Skeletal muscle satellite cell (primary cell): ENCODE measurements around the gene LRP10.
"Not testable (repeated sequence)": the region's sequence is repeated elsewhere in the genome, so short reads cannot be mapped to it uniquely, and the experiment has no call there.

Experiments
- H3K27me3 ChIP-seq: 2 replicates; pipeline ENCODE4 v1.7.0; 2013; ENCODE audit warnings: low read length; ENCODE audit not compliant: control insufficient read depth, insufficient read depth
- H3K36me3 ChIP-seq: 2 replicates; pipeline ENCODE4 v1.7.0; 2013; ENCODE audit warnings: mild to moderate bottlenecking, control low read depth, low read length; ENCODE audit not compliant: insufficient read depth
- H3K4me1 ChIP-seq: 2 replicates; pipeline ENCODE4 v1.7.0; 2013; ENCODE audit warnings: low read length; ENCODE audit not compliant: control insufficient read depth, insufficient read depth
- H3K4me2 ChIP-seq: 2 replicates; pipeline ENCODE4 v1.7.0; 2013; ENCODE audit warnings: mild to moderate bottlenecking, low read length
- H3K4me3 ChIP-seq: 2 replicates; pipeline ENCODE4 v1.7.0; 2013; ENCODE audit warnings: low read length
- H3K9ac ChIP-seq: 2 replicates; pipeline ENCODE4 v1.7.0; 2013; ENCODE audit warnings: mild to moderate bottlenecking, low read depth, low read length, moderate library complexity
- H3K9me3 ChIP-seq: replicated peaks from 2 replicates; pipeline ENCODE4 v1.7.0; 2013; ENCODE audit warnings: mild to moderate bottlenecking, control low read depth, low read length

Gene LRP10

DNA sequence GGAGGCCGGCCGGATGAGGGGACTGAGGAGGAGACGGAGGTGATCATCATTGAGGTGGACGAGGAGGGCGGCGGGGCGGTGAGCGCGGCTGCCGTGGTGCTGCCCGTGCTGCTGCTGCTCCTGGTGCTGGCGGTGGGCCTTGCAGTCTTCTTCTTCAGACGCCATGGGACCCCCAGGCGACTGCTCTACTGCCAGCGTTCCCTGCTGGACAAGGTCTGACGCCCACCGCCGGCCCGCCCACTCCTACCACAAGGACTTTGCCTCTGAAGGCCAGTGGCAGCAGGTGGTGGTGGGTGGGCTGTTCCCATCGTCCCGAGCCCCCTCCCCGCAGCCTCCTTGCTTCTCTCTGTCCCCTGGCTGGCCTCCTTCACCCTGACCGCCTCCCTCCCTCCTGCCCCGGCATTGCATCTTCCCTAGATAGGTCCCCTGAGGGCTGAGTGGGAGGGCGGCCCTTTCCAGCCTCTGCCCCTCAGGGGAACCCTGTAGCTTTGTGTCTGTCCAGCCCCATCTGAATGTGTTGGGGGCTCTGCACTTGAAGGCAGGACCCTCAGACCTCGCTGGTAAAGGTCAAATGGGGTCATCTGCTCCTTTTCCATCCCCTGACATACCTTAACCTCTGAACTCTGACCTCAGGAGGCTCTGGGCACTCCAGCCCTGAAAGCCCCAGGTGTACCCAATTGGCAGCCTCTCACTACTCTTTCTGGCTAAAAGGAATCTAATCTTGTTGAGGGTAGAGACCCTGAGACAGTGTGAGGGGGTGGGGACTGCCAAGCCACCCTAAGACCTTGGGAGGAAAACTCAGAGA, 25.5 kb upstream of the LRP10 start:
- Histone ChIP-seq H3K9ac (peak overlapping the region; percentile 42), H3K4me1 (peaks cover 49% of the 10 kb centered on the region), H3K4me2 (no peak overlapping the region), H3K9me3 (no peaks in the 10 kb centered on the region), H3K27me3 (no peaks in the 10 kb centered on the region), H3K4me3 (no peak overlapping the region), H3K36me3 (peaks cover 61% of the 10 kb centered on the region)

DNA sequence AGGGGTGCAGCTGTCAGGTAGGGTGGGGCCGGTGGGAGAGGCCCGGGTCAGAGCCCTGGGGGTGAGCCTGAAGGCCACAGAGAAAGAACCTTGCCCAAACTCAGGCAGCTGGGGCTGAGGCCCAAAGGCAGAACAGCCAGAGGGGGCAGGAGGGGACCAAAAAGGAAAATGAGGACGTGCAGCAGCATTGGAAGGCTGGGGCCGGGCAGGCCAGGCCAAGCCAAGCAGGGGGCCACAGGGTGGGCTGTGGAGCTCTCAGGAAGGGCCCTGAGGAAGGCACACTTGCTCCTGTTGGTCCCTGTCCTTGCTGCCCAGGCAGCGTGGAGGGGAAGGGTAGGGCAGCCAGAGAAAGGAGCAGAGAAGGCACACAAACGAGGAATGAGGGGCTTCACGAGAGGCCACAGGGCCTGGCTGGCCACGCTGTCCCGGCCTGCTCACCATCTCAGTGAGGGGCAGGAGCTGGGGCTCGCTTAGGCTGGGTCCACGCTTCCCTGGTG, 24.7 kb upstream of the LRP10 start:
- Histone ChIP-seq H3K36me3 (peaks cover 53% of the 10 kb centered on the region), H3K9ac (peak overlapping the region; percentile 42), H3K4me2 (no peak overlapping the region), H3K9me3 (no peaks in the 10 kb centered on the region), H3K4me3 (no peak overlapping the region), H3K4me1 (peaks cover 57% of the 10 kb centered on the region), H3K27me3 (no peaks in the 10 kb centered on the region)

DNA sequence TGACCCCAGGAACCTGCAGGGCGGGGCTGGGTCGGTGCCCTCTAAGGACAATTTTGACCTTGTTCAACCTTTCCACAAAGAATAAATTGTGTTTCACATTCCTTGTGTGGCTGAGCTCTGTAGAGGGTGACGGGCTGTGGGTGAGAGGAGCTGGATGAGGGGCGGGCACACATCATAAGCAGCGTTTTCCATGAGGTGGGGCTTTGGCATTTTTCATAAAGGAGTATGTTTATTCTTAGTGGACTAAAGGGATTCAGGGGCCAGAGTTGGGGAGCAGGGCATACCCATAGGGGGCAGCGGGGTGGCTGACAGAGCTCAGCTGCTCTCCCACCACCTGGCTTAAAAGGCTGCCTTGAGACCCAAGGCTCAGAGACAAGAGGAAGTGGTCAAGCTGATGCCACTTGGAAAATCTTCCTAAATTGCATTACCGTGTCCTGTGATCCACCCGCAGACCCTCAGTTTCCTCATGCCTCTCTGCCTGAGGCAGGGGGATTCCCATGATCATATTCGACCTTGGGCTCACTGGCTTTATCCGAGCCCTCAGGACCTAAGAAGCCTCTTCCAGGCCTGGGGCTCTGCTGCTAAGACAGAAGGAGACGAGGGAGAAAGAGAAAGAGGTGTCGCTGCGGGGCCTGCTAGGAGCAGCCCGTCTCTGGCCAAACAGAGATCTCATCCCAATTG, 23.7 kb upstream of the LRP10 start:
- Histone ChIP-seq H3K9me3 (no peaks in the 10 kb centered on the region), H3K36me3 (peaks cover 43% of the 10 kb centered on the region), H3K9ac (peak overlapping the region; percentile 76), H3K4me1 (peaks cover 67% of the 10 kb centered on the region), H3K4me3 (peak overlapping the region; percentile 13), H3K4me2 (peak overlapping the region; percentile 55), H3K27me3 (no peaks in the 10 kb centered on the region)

DNA sequence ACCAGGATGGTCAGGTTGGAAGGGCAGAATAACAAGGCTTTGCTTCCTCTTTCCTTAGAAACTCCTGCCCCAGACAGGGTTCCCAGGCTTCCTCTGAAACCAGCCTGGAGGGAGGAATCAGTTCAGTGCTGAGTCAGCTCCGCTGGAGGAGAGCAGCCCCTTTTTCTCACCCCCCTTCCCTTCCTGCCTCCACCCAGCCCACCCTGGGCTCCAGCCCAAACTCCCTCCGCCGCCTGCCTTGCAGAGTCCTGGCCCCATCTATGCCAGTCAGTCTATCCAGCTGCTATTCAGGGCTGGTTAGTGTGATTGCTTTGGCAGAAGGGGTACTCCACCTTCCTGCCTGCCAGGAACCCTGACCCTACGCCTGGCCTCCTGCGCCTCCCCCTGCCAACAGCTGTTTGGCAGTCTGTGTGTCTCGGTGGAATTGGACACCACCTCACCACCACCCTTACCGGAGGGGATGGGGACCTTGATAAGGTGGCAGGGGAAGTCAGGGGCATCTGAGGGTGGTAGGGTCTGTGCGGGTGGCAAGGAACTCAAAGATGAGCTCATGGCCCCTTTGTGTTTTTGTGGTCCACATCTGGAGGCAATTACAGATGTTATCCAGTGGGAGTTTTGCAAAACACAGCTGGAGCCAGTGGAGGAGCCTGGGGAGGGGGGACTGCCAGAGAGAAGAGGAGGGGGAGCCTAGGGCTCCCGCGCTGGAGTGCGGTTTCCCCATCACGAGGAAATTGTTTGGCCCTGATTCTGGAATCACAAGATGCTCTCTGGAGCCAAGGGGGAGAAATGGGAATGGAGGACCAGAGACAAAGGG, 23.0 kb upstream of the LRP10 start:
- peaks cover 36% of the 10 kb centered on the region for H3K36me3 ChIP-seq
- H3K4me2 ChIP-seq, result peak overlapping the region; percentile 55
- peak overlapping the region; percentile 13 for H3K4me3 ChIP-seq
- no peaks in the 10 kb centered on the region for H3K9me3 ChIP-seq
- peak overlapping the region; percentile 76 for H3K9ac ChIP-seq
- H3K27me3 ChIP-seq, result no peaks in the 10 kb centered on the region
- peaks cover 72% of the 10 kb centered on the region for H3K4me1 ChIP-seq

DNA sequence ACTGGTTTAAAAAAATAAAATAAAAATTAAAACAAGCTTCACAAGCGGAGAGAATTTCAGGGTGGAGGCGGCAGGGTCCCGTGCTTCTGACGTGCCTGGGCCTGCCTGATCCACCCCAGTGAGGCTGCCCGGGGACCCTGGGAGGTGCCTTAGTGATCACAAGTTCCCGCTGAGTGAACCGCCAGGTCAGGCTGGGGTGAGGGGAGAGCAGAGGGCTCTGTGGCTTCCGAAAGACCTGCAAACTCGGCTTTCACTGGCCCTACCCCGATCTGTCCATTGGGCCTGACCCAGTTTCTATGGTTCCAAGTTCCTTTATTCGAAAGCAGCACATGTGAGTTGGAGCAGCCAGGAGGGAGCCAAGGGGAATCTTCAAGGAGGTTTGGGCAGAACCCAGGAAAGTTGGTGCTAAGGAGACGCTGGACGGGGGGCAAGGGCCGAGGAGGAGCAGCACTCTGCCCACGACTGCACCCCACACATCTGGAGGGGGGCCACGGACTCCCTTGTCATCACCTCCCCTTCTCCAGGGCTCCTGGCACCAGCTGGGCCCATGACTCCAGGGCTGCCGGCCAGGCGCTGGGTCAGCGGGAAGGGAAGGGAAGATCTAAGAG, 22.2 kb upstream of the LRP10 start:
- Histone ChIP-seq H3K9ac (peak overlapping the region; percentile 76), H3K4me1 (peaks cover 72% of the 10 kb centered on the region)

DNA sequence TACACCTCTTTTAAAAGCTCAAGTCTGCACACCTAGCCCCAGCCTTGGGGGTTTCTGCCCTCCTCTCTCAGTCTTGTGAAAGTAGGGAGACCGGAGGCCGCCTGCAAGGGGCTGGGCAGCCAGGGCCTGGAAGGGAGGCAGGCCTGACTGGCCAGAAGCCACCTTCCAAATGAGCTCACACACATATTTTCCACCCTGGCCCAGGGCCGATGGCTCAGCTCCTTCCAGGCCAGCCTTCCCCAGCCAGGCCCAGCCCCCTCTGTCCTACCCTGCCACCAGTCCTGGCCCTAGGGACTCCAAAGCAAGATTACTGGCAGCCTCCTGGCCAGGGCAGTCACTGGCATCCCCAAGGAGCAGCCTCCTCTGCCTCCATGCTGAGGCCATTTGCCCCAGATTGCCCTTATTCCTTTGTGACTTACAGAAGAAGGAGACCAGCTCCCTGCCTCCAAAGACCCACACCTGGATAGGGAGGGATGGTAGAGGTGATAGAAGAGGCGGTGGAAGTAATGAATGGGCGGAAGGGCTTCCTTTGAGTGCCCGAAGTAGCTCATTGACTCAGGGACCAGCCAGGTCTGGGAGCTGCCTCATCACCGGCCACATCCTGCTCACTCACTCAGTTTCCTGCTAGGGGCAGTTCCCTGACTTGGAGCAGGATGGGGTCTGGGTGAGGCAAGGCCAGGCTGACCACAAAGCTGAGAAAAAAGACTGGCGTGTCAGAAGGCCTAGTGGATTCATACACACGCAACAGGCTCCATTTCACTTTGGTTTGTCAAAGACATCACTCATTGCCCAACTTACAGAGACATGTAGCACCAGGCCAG, 20.4 kb upstream of the LRP10 start:
- Histone ChIP-seq H3K9ac (peak overlapping the region; percentile 88), H3K4me2 (peak overlapping the region; percentile 80), H3K4me3 (peak overlapping the region; percentile 58), H3K9me3 (no peaks in the 10 kb centered on the region), H3K27me3 (no peaks in the 10 kb centered on the region), H3K36me3 (peaks cover 14% of the 10 kb centered on the region), H3K4me1 (peaks cover 68% of the 10 kb centered on the region)

More for the DNA sequence above, 22.2 kb upstream of the LRP10 start:
- peak overlapping the region; percentile 55 for H3K4me2 ChIP-seq
- H3K36me3 ChIP-seq, result peaks cover 31% of the 10 kb centered on the region
- no peaks in the 10 kb centered on the region for H3K9me3 ChIP-seq
- H3K27me3 ChIP-seq, result no peaks in the 10 kb centered on the region
- no peak overlapping the region for H3K4me3 ChIP-seq

DNA sequence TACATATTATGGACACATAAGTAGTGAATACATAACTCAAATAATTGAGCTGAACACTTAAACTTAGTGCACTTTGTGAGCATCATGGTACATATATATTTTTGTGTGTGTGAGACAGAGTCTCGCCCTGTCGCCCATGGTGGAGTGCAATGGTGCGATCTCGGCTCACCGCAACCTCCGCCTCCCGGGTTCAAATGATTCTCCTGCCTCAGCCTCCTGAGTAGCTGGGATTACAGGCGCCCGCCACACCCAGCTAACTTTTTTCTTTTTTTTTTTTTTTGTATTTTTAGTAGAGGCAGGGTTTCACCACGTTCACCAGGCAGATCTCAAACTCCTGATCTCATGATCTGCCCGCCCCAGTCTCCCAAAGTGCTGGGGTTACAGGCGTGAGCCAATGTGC, 19.4 kb upstream of the LRP10 start:
- Histone ChIP-seq H3K9ac (peak overlapping the region; percentile 88), H3K4me1 (peaks cover 58% of the 10 kb centered on the region)
- not testable (repeated sequence) for H3K27me3 ChIP-seq

DNA sequence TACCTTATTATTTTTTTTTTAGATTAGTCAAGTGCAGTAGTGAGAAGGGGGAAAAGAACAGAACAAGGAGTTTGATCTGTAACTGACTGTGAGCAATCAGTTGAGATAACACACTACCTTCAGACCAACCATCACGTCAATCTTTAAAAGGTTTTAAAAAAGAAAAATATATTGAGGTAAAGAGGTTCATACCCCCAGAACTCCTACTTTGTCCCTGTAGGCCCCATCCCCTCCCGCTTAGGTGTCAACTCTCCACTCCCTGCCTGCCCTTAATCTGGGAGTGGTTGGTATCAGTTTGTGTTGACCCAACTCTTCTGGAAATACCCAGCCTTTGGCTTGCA, 19.0 kb upstream of the LRP10 start:
- no peaks in the 10 kb centered on the region for H3K27me3 ChIP-seq
- peak overlapping the region; percentile 88 for H3K9ac ChIP-seq
- H3K4me3 ChIP-seq, result no peak overlapping the region
- H3K4me1 ChIP-seq, result peaks cover 57% of the 10 kb centered on the region
- H3K9me3 ChIP-seq, result no peaks in the 10 kb centered on the region
- peak overlapping the region; percentile 95 for H3K4me2 ChIP-seq
- H3K36me3 ChIP-seq, result peaks cover 5% of the 10 kb centered on the region

More for the DNA sequence above, 19.4 kb upstream of the LRP10 start:
- not testable (repeated sequence) for H3K36me3 ChIP-seq, H3K4me3 ChIP-seq, H3K9me3 ChIP-seq, H3K4me2 ChIP-seq

DNA sequence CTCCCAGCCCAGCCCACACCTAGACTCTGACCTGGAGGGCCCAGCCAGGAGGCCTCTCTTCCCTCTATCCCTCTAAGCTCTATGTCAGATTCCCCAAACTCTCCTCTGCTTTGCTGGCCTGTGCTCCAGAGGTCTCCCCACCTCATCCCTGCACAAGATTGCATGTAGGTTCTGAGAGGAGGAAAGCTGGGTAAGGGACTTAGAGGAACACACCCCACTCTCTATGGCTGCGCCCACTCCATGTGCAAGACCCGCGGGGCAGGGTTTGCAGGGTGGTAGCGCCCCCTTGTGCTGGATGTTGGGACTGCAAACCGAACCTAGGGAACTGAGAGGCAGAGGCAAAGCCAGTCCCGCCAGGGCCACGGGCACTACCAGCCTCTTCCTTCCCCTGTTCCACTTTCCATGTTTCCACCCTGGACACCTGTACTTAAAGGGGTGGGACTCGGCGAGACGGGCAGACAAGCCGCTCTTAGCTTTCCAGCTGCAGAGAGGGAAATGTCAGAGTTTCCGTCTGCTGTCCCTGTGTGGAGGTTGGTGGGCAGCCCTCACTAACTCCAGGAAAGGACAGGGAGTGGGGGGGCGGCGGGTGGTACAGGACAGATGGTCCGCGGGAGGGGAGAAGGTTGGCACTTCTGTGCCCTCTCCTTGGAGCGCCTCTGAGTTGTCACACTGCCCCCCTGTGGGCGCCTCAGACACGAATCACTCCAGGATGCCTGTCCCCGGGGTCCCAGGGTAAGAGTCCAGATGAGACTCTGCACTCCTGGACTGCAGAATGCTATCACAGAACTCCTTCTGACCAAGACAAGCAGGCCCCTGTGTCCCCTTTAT, 18.4 kb upstream of the LRP10 start:
- H3K4me3 ChIP-seq, result peak overlapping the region; percentile 71
- peak overlapping the region; percentile 88 for H3K9ac ChIP-seq
- H3K36me3 ChIP-seq, result no peaks in the 10 kb centered on the region
- no peaks in the 10 kb centered on the region for H3K27me3 ChIP-seq
- no peaks in the 10 kb centered on the region for H3K9me3 ChIP-seq
- peak overlapping the region; percentile 95 for H3K4me2 ChIP-seq
- peaks cover 51% of the 10 kb centered on the region for H3K4me1 ChIP-seq

DNA sequence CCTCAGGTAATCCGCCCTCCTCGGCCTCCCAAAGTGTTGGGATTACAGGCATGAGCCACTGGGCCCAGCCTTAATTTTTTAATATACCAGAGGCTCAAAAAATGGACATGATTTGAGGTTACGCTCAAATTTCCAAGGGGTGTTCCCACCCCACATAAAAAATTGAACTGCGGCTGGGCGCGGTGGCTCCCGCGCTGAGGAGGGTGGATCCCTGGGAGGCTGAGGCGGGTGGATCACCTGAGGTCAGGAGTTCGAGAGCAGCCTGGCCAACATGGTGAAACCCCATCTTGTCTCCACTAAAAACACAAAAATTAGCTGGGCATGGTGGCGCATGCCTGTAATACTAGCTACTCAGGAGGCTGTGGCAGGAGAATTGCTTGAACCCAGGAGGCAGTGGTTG, 17.2 kb upstream of the LRP10 start:
- H3K27me3 ChIP-seq, H3K9me3 ChIP-seq, H3K4me2 ChIP-seq, H3K9ac ChIP-seq, H3K36me3 ChIP-seq, H3K4me3 ChIP-seq: not testable (repeated sequence)
- peaks cover 40% of the 10 kb centered on the region for H3K4me1 ChIP-seq
